Panc1 (cell line): ENCODE data around the gene RAP1B.

Source experiments
- POLR2AphosphoS5 ChIP-seq: IDR thresholded peaks from 2 replicates; pipeline ENCODE4 v1.6.1; 2012; ENCODE audit warnings: mild to moderate bottlenecking, low read depth, low read length, moderate library complexity
- SIN3A ChIP-seq: IDR thresholded peaks from 2 replicates; pipeline ENCODE4 v1.6.1; 2012; ENCODE audit warnings: low read depth, mild to moderate bottlenecking, low read length, moderate library complexity, borderline replicate concordance; ENCODE audit not compliant: insufficient read depth
- TCF7L2 ChIP-seq: IDR thresholded peaks from 2 replicates; pipeline ENCODE4 v1.6.1; 2011; ENCODE audit warnings: mild to moderate bottlenecking, low read depth, low read length, inconsistent platforms
- TF ChIP-seq, protein P1 (sequence below): fragments of 450-650 bp; IDR thresholded peaks from 2 replicates; pipeline ENCODE4 v1.5.1; 2017; ENCODE audit warnings: mild to moderate bottlenecking

GRCh38 chr12:68579254-68579653 is 31.4 kb upstream of the RAP1B start:
- TF ChIP-seq, protein P1, sequence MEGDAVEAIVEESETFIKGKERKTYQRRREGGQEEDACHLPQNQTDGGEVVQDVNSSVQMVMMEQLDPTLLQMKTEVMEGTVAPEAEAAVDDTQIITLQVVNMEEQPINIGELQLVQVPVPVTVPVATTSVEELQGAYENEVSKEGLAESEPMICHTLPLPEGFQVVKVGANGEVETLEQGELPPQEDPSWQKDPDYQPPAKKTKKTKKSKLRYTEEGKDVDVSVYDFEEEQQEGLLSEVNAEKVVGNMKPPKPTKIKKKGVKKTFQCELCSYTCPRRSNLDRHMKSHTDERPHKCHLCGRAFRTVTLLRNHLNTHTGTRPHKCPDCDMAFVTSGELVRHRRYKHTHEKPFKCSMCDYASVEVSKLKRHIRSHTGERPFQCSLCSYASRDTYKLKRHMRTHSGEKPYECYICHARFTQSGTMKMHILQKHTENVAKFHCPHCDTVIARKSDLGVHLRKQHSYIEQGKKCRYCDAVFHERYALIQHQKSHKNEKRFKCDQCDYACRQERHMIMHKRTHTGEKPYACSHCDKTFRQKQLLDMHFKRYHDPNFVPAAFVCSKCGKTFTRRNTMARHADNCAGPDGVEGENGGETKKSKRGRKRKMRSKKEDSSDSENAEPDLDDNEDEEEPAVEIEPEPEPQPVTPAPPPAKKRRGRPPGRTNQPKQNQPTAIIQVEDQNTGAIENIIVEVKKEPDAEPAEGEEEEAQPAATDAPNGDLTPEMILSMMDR: no peak
- TF ChIP-seq POLR2AphosphoS5 (no peak), SIN3A (no peak), TCF7L2 (no peak)
